CD4-positive, alpha-beta T cell treated with Interleukin-6 for 4 hours (primary cell): Measurements from ENCODE around the gene SIGLEC10.

ENCODE experiments used
- DNase-seq: peaks from one replicate; pipeline ENCODE4 v3.0.0-alpha.2; 2020; ENCODE audit warnings: mixed read lengths

SIGLEC10 gene

GRCh38 chr19:51391073-51391611 lies 26.3 kb downstream of the SIGLEC10 start:
- DNase-seq: no peak

- DNase-seq: no peak
Measured at GRCh38 chr19:51389143-51389542, 28.3 kb downstream of the SIGLEC10 start.

- no peak for DNase-seq
Measured at GRCh38 chr19:51387924-51388389, 29.5 kb downstream of the SIGLEC10 start, which contains the start of gene LIM2. TSS of gene LIM2 (minus strand) at chr19:51387974. CDS start at chr19:51387443, 531 bp downstream.

DNA sequence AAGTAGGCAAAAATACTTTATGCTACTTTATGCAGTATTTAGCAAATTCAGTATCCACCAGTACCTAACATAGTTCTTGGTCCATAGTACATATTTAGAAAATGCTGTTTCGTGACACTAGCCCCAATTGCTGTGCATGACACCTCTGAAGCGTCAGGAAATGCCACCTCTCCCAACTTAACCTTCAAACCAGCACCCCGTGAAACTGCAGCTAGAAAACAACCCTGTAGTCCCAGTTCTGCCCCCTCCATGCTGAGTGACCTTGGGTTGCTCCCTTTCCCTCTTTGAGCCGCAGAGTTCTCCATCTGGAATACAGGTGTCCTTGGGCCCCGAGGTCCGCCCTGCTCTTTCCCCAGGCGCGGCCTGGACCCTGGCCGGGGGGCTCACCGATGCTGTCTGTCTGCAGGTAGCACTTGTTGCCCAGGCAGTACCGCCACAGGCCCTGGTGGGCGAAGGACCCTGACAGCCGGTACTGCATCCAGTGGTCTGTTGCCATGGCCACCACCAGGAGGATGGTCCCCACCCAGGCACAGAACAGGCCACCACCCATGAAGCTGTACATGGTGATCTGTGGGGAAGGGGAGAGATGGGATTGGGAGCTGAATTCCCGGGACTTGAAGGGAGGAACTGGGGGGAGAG lies 30.4 kb downstream of the SIGLEC10 start:
- no peak for DNase-seq

DNA sequence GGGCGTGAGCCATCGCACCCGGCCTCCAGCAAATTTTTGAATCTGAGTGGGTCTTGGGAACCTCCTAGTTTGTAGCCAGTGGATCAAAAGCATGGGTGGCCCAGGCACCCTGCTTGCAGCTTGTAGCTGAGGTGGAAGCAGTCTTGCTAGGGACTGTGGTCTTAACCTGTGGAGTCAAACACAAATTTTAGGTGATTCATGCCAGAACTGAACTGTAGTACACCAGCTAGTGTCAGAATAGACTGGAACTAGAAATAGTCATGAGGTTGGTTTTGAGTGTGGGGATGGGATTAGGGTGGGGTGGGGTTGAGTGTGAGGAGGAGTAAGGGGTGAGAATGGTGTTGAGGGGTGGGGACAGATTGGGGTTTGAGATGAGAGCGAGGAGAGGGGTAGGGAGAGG lies 35.4 kb downstream of the SIGLEC10 start:
- no peak for DNase-seq

DNA sequence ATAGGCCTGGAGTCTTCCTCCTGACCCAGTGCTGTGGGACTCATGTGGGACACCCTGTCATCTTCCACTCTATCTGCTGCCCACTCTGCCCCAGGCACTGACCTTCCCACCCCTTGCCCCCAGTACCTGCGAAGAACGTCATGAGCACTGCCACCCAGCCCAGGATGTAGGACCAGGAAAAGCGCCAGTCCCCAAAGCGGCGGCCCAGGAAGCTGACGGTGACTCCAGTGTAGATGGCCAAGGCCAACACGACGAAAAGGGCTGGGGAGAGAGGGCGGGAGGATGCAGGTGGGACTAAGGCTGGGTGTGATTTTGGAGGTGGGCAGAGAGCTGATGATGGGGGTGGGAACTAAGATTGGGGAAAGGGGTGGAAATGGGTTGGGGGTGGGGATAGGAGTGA lies 37.1 kb downstream of the SIGLEC10 start:
- DNase-seq: no peak

- DNase-seq: no peak
Measured at GRCh38 chr19:51377422-51377821, 40.0 kb downstream of the SIGLEC10 start.

DNA sequence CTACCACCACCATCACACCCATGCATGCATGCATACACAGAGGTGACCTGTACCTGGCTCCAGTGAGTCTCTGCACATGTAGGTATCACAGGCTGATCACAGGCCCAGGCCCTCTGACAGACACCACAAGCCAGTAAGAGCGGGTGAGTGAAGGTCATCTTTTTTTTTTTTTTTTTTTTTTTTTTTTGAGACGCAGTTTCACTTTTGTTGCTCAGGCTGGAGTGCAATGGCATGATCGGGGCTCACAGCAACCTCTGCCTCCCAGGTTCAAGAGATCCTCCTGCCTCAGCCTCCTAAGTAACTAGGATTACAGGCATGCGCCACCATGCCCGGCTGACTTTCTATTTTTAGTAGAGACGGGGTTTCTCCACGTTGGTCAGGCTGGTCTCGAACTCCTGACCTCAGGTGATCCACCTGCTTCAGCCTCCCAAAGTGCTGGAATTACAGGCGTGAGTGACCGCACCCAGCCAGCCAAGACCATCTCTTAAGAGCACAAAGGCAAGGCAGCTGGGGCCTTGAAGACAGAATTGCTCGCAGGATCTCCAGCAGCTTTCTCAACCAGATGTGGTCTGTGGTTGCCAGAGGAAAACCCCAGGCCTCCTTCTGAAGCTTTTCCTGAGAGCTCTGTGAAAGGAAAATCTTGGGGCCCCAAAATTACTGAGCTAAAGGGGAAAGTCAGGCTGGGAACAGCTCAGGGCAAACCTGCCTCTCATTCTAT lies 41.8 kb downstream of the SIGLEC10 start:
- DNase-seq: peak; percentile 37

- DNase-seq: peak; percentile 72
Measured at GRCh38 chr19:51372649-51373504, 44.6 kb downstream of the SIGLEC10 start, which contains the start of gene NKG7. TSS of gene NKG7 (minus strand) at chr19:51372654. CDS start at chr19:51372535, 119 bp downstream.

DNA sequence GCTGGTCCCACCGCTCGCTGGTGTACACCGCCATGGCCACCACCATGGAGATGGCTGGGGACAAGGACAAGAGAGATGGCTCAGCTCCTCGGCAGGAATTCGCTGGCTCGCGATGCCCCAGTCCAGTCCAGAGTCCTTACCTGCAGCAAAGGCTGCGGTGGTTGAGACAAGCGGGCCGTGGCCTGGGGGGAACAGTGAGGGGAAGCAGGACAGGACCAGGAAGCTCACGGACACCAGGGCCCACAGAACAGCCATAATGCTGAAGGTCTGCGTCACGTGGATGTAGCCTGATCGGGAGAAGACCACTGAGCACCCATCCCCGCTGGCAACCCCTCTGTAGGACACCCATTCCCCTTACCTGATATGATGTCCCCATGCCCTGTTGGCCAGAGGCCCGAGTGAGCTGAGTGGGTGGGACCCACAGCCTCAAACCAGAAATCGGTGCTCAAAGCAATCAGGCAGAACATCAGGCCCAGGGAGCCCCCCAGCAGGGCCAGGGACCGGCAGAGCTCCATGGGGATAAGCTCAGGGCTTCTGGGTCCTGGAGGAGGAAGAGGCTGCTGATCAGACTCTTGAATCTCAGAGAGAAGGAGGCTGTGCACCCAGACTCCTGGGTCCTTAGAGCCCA lies 45.3 kb downstream of the SIGLEC10 start:
- no peak for DNase-seq

DNA sequence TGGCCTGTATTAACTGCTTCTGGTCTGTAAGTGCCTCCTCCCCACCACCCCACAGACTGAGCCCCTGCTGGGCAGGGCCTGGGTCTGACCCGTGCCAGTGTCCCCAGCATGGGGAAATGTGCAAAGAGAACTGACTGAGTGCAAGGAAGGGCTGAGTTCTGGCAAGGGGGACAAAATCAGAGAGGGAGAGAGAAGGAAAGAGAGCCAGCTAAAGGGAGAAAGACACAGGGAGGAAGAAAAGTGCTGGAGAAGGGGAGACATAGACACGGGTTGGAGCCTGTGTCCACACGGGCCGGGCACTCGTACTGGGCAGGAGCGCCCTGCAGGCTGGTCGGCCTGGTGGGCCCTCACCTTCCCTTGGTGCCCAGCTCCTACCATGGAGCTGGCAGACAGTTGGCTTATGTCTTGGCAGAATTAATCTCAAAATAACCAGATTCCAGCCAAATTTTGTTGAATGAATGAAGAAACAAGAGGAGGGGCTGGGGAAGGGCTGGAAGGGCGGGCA lies 46.2 kb downstream of the SIGLEC10 start:
- no peak for DNase-seq

DNA sequence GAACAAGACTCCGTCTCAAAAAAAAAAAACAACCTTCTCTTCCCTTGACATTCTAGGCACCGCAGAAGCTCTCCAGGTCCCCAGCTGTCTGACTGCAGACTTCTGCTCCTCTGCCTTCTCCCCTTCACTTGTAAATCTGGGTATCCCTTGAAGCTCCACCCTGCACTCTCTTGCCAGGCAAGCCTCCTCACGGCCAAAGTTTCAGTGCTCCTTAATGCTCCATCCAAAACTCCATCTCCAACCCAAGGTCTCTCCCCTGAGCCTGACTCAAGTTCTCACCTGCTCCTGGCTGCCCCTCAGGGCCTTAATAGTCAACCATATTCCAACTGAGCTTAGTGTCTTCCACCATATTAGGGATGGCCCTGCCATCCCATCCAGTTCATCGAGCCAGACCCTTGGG lies 47.2 kb downstream of the SIGLEC10 start:
- DNase-seq: no peak

- peak; percentile 14 for DNase-seq
Measured at GRCh38 chr19:51368366-51369282, 48.8 kb downstream of the SIGLEC10 start, which contains the start of gene CLDND2. TSS of gene CLDND2 (minus strand) at chr19:51369003. CDS start at chr19:51368577, 426 bp downstream.

DNA sequence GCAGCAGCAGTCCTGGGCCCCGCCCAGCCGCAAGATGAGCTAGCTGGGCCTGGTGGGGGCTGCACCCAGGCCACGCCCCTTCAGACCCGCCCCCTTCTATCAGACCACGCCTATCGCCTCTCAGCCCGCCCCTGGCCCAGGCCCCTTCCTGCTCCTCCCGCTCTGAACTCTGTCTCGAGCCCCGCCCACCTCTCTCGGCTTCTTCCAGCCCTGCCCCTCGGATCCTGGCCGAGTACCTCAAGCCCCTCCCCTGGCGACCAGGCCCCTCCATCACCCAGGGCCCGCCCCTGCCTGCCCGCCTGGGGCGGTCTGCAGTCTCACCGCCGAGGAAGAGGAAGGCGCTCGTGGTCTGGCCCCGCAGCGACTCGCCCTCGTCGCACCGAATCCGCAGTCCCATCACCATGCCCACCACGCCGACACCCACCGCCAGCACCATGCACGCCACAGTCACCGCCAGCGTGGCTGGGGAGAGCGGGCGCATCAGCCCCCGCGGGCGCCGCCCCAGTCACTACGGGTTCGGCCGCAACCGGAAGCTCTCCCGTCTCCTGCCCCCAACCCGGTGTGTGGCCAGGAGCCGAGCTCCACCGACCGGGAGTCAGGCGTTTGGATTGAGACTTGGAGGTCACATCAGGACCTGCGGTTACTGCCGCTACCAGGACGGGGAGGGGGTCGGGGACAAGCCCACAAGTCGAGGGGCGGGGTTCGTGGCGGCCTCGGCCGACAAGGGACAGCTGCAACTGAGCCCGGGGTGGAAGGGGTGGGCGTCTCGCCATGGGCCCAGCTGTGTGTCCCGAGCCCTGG lies 49.7 kb downstream of the SIGLEC10 start:
- peak; percentile 98 for DNase-seq

- DNase-seq: peak; percentile 33
Measured at GRCh38 chr19:51367255-51367564, 50.2 kb downstream of the SIGLEC10 start.

DNA sequence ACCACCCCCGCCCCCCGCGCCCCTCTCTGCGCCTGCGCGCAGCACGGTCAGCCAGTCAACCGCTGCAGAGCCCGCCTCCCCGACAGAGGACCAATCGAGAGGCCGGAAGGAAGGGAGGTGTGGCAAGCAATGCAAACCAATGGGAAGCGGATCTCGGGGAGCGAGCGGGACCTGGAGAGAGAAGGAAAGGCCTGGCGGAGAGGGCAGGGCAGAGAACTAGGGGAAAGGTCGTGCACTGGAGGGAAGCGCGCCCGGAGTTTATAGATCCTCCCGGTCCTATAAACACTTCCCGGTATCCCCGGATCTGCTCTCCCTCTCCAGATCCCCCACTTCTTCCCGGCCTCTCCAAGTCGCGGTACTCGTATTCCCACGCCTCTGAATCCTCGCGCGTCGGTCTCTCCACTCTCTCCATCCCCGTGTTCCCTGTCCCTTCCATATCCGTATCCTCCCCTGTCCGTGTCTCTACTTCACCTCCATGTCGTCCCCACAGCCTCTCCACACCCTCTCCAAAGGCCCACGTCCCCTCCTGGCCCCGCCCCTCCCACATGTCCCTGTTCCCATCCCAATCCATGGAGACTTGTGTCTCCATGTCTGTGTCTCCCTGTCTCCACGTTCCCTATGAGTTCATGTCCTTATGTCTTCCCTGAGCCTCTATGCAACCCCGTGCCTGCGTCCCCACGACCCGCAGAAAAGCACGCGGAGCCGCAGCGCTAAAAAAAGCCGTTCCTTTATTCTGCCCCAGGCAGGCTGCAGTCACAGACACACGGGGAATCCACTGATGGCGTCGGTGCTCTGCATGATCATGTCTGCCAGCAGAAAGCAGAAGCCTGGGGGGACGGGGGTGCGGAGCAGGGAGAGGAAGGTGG lies 50.8 kb downstream of the SIGLEC10 start:
- peak; percentile 96 for DNase-seq

GRCh38 chr19:51365965-51366388 lies 51.5 kb downstream of the SIGLEC10 start, which contains the start of gene ETFB:
TSS of gene ETFB (minus strand) at chr19:51366388. CDS start at chr19:51366326, 62 bp downstream.
- no peak for DNase-seq

GRCh38 chr19:51365211-51365964 lies 52.1 kb downstream of the SIGLEC10 start:
- peak; percentile 13 for DNase-seq
